Fibroblast of pulmonary artery (primary cell): Measurements from ENCODE around the gene ACBD7.

ENCODE experiments used
- DNase-seq: peaks from one replicate; pipeline ENCODE4 v3.0.0-alpha.2; 2010; ENCODE audit warnings: low read depth
- H3K4me3 ChIP-seq: replicated peaks from 2 replicates; pipeline ENCODE4 v1.5.1; 2011; ENCODE audit warnings: low read depth, mild to moderate bottlenecking, control low read depth, low read length, moderate library complexity
- TF ChIP-seq, protein P1 (sequence below): IDR thresholded peaks from 2 replicates; pipeline ENCODE4 v1.5.1; 2011; ENCODE audit warnings: mild to moderate bottlenecking, control low read depth, low read length, inconsistent platforms; ENCODE audit errors: missing control alignments

Gene ACBD7

DNA sequence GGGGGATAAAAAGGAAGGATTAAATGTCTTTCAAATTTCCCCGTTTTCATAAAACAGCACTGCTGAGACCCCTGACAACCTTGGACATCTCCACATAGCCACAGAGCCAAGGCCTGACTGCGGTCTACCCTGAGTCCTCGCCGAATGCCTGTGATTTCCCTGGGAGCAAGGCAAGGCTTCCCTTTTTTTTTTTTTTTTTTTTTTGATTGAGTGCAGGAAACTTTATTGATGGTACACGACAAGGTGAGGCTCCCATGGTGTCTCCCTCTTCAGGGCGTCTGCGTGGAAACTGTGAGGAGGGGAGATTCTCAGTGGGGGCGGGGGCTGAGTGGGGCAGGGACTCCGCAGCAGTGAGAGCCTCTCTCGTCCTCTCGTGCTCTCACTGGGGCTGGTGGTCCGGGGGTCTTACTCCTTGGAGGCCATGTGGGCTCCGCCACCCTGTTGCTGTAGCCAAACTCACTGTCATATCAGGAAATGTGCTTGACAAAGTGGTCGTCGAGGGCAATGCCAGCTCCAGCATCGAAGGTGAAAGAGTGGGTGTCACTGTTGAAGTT is 4.4 kb upstream of the ACBD7 start:
- TF ChIP-seq, protein P1, sequence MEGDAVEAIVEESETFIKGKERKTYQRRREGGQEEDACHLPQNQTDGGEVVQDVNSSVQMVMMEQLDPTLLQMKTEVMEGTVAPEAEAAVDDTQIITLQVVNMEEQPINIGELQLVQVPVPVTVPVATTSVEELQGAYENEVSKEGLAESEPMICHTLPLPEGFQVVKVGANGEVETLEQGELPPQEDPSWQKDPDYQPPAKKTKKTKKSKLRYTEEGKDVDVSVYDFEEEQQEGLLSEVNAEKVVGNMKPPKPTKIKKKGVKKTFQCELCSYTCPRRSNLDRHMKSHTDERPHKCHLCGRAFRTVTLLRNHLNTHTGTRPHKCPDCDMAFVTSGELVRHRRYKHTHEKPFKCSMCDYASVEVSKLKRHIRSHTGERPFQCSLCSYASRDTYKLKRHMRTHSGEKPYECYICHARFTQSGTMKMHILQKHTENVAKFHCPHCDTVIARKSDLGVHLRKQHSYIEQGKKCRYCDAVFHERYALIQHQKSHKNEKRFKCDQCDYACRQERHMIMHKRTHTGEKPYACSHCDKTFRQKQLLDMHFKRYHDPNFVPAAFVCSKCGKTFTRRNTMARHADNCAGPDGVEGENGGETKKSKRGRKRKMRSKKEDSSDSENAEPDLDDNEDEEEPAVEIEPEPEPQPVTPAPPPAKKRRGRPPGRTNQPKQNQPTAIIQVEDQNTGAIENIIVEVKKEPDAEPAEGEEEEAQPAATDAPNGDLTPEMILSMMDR = no peak
- DNase-seq = no peak
- no peak overlapping the region for H3K4me3 ChIP-seq

DNA sequence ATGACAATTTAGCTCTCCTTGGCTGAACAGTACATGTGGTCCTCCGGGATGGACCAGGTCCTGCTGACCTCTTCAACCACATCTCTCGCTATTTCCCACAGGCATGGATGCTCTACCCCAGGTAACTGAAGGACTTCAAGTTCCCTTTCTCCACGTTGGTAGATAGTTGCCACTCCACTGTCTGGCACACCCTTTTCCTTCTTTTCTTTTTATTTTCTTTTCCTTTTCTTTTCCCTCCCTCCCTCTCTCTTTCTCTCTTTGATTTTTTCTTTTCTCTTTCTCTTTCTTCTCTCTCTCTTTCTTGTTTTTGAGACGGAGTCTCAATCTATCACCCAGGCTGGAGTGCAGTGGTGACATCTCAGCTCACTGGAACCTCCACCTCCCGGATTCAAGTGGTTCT is 2.8 kb upstream of the ACBD7 start:
- TF ChIP-seq, protein P1 = no peak
- DNase-seq = no peak
- no peak overlapping the region for H3K4me3 ChIP-seq

DNA sequence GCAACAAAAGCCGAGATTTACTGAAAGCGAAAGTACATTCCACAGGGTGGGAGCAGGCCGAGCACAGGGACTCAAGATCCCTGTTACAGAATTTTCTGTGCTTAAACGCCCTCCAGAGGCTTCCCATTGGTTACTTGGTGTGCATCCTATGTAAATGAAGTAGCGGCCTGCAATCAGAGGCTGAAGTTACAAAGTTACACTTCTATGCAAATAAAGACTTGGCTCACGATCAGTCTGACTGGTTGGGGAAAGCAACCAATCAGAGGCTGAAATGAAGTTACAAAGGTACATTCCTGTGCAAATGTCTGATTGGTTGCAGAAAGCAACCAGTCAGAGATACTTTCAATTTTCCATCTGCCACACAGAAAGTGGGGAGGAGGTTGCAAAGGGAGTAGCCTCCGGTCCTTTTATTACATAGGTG is 4.1 kb downstream of the ACBD7 start:
- TF ChIP-seq, protein P1 = no peak
- H3K4me3 ChIP-seq = peak overlapping the region; percentile 60
- DNase-seq = peak; percentile 98

DNA sequence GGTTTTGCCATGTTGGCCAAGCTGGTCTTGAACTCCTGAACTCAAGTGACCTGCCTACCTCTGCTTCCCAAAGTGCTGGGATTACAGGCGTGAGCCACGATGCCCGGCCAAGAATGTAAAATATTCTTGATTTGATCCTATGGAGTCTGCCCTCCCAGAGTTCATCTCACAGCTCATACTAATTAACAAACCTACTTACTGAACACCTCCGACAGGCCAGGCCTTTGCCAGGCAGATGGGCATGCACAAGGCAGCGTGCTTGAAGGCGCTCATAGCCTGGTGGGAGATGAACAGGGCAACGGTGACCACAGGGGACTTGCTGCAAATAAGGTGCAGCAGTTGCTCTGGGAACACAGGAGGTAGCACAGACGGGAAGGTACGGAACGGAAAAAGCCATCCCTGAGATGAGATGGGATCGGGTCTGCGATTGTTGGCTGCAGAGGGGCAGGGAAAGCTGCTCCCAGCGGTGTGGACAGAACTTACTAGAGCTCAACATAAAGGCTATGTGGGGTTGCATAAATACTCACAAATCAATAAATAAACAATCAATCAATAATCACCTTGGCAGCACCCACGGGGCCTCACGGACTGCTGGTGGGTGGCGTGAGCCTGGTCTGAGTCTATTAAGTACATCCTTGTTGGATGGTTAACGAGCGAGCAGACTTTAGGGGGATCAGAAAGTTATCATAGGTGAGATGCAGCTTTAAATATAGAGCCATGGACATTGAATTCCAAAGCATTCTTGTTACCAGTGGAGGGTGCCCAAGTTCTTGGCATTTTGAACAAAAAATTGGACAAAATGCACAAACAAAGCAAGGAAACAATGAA is 4.7 kb downstream of the ACBD7 start:
- H3K4me3 ChIP-seq = peak overlapping the region; percentile 60
- DNase-seq = no peak
- TF ChIP-seq, protein P1 = peak; percentile 14

DNA sequence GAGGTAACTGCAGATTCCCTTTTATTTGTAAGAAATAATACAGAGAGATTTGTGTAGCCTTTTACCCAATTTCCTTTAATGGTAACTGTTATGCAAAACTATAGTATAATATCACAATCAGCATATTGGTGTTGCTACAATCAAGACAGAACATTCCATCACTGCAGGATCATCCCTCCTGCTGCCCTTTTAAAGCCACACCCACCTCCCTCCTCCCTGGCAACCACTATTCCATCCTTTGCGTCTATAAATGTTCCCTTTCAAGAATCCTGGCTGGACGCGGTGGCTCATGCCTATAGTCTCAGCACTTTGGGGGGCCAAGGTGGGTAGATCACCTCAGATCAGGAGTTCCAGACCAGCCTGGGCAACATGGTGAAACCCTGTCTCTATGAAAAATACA is 13.2 kb downstream of the ACBD7 start:
- DNase-seq = no peak
- no peak overlapping the region for H3K4me3 ChIP-seq
- TF ChIP-seq, protein P1 = no peak

DNA sequence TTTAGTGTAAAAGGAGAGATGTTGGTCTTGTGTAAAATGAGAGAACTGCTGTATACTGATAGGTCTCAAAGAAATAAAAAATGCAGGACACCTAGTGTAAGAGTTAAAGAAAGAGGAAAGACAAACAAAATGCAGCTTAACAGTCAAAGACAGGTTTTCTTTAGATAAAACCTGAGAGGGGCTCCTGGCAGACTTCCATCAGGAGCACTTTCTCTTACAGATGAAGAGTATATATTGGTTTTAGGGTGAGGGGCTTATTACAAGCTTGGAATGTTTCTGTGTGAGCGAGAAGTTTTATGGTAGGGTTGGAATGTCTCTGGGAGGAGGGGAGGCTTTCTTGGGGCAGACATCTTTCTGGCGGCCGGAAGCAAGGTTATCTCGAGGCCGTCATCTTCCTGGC is 16.2 kb downstream of the ACBD7 start:
- no peak overlapping the region for H3K4me3 ChIP-seq
- no peak for DNase-seq
- TF ChIP-seq, protein P1 = no peak
